ENCODE measurements around the gene FAM193B. TPM values are rescaled to one million over a fixed set of nuclear protein-coding genes. Genes with fewer than 3 reads are reported as not detected.
A peak's percentile ranks its signal among the peaks of the same experiment; 100 is the strongest.

Gene FAM193B
- total and polyA plus RNA-seq, 9 of the 15 experiments (the other 6 are each of a cell fraction or from before 2014, with no cell fraction given) = 4.4 to 76.4 (median 37.3) TPM

- TF ChIP-seq ZNF395 (CRISPR knock-in tag; IDR thresholded peaks at IDR 0.05) = no peak; the same call in none of the 2 replicates
- no peak for TF ChIP-seq THRAP3 (IDR thresholded peaks at IDR 0.05; ENCODE audit: borderline replicate concordance)
- no peak for TF ChIP-seq ZNF277 (CRISPR knock-in tag; IDR thresholded peaks at IDR 0.05; ENCODE audit: borderline replicate concordance)
- TF ChIP-seq RBM14 (IDR thresholded peaks at IDR 0.05; ENCODE audit: borderline replicate concordance, insufficient read depth, low read depth, low read length) = no peak
- TF ChIP-seq SETDB1 (IDR thresholded peaks at IDR 0.05; ENCODE audit: low read length) = peak; percentile 24
- TF ChIP-seq KLF6 (CRISPR knock-in tag; IDR thresholded peaks at IDR 0.05; ENCODE audit: borderline replicate concordance) = no peak
- TF ChIP-seq NR2F6 (CRISPR knock-in tag; IDR thresholded peaks at IDR 0.05) = no peak
- no peak for TF ChIP-seq ZNF57 (CRISPR knock-in tag; IDR thresholded peaks at IDR 0.05)
- no peak for TF ChIP-seq ZNF695 (CRISPR knock-in tag; IDR thresholded peaks at IDR 0.05)
- no peak for TF ChIP-seq MYBL2 (IDR thresholded peaks at IDR 0.05; ENCODE audit: low read depth)
- TF ChIP-seq MYBL2 (CRISPR knock-in tag; IDR thresholded peaks at IDR 0.05; ENCODE audit: borderline replicate concordance) = no peak
- no peak for TF ChIP-seq ZNF699 (CRISPR knock-in tag; IDR thresholded peaks at IDR 0.05; ENCODE audit: insufficient replicate concordance)
- no peak for TF ChIP-seq ZNF431 (CRISPR knock-in tag; IDR thresholded peaks at IDR 0.05)
- TF ChIP-seq CHD7 (IDR thresholded peaks at IDR 0.05; ENCODE audit: low read depth, low read length) = no peak
Measured at GRCh38 chr5:177497292-177498012, 56.9 kb downstream of the FAM193B start, which contains the start of gene PDLIM7 (continued).

Measured in K562 (cell line).